Measurements from ENCODE around the gene HAP1.

HAP1 gene

GRCh38 chr17:41738077-41738800 is 3.8 kb upstream of the HAP1 start:
- Histone ChIP-seq H3K4me1 (ENCODE audit: control insufficient read depth, insufficient read depth, low read length) (peaks cover 7% of the 10 kb centered on the region), H3K9me3 (ENCODE audit: control insufficient read depth, insufficient read depth, low read length) (no peaks in the 10 kb centered on the region), H3K27ac (ENCODE audit: low read depth, low read length) (no peak overlapping the region), H3K36me3 (ENCODE audit: control insufficient read depth, insufficient read depth, low read length) (no peaks in the 10 kb centered on the region), H3K4me3 (ENCODE audit: low read depth, low read length) (no peak overlapping the region), H3K27me3 (ENCODE audit: control insufficient read depth, insufficient read depth, low read length) (peaks cover 46% of the 10 kb centered on the region), H3K9ac (ENCODE audit: low read depth, low read length) (peak overlapping the region; percentile 58)

- Histone ChIP-seq H3K9me3 (ENCODE audit: control insufficient read depth, insufficient read depth, low read length) (no peaks in the 10 kb centered on the region), H3K27ac (ENCODE audit: low read depth, low read length) (no peak overlapping the region), H3K4me3 (ENCODE audit: low read depth, low read length) (no peak overlapping the region), H3K4me1 (ENCODE audit: control insufficient read depth, insufficient read depth, low read length) (peaks cover 7% of the 10 kb centered on the region), H3K36me3 (ENCODE audit: control insufficient read depth, insufficient read depth, low read length) (no peaks in the 10 kb centered on the region), H3K9ac (ENCODE audit: low read depth, low read length) (no peak overlapping the region), H3K27me3 (ENCODE audit: control insufficient read depth, insufficient read depth, low read length) (peaks cover 52% of the 10 kb centered on the region)
Measured at GRCh38 chr17:41737680-41738023, 3.2 kb upstream of the HAP1 start.

- no peak overlapping the region for H3K9ac ChIP-seq (ENCODE audit: low read depth, low read length)
- no peaks in the 10 kb centered on the region for H3K9me3 ChIP-seq (ENCODE audit: control insufficient read depth, insufficient read depth, low read length)
- H3K36me3 ChIP-seq (ENCODE audit: control insufficient read depth, insufficient read depth, low read length): no peaks in the 10 kb centered on the region
- H3K27me3 ChIP-seq (ENCODE audit: control insufficient read depth, insufficient read depth, low read length): peaks cover 57% of the 10 kb centered on the region
- H3K4me3 ChIP-seq (ENCODE audit: low read depth, low read length): no peak overlapping the region
- no peak overlapping the region for H3K27ac ChIP-seq (ENCODE audit: low read depth, low read length)
- peaks cover 7% of the 10 kb centered on the region for H3K4me1 ChIP-seq (ENCODE audit: control insufficient read depth, insufficient read depth, low read length)
Measured at GRCh38 chr17:41736983-41737679, 2.7 kb upstream of the HAP1 start.

- H3K27ac ChIP-seq (ENCODE audit: low read depth, low read length): no peak overlapping the region
- peaks cover 7% of the 10 kb centered on the region for H3K4me1 ChIP-seq (ENCODE audit: control insufficient read depth, insufficient read depth, low read length)
- no peaks in the 10 kb centered on the region for H3K36me3 ChIP-seq (ENCODE audit: control insufficient read depth, insufficient read depth, low read length)
- H3K4me3 ChIP-seq (ENCODE audit: low read depth, low read length): no peak overlapping the region
- no peak overlapping the region for H3K9ac ChIP-seq (ENCODE audit: low read depth, low read length)
- H3K27me3 ChIP-seq (ENCODE audit: control insufficient read depth, insufficient read depth, low read length): peaks cover 70% of the 10 kb centered on the region
- H3K9me3 ChIP-seq (ENCODE audit: control insufficient read depth, insufficient read depth, low read length): no peaks in the 10 kb centered on the region
Measured at GRCh38 chr17:41735744-41736143, 1.3 kb upstream of the HAP1 start.

- Histone ChIP-seq H3K9me3 (ENCODE audit: control insufficient read depth, insufficient read depth, low read length) (no peaks in the 10 kb centered on the region), H3K4me1 (ENCODE audit: control insufficient read depth, insufficient read depth, low read length) (peaks cover 7% of the 10 kb centered on the region), H3K36me3 (ENCODE audit: control insufficient read depth, insufficient read depth, low read length) (no peaks in the 10 kb centered on the region), H3K4me3 (ENCODE audit: low read depth, low read length) (peak overlapping the region; percentile 81), H3K27me3 (ENCODE audit: control insufficient read depth, insufficient read depth, low read length) (peaks cover 73% of the 10 kb centered on the region), H3K27ac (ENCODE audit: low read depth, low read length) (no peak overlapping the region), H3K9ac (ENCODE audit: low read depth, low read length) (peak overlapping the region; percentile 97)
Measured at GRCh38 chr17:41734949-41735313, 488 bp upstream of the HAP1 start.

GRCh38 chr17:41733348-41734138 is 900 bp downstream of the HAP1 start:
- Histone ChIP-seq H3K9me3 (ENCODE audit: control insufficient read depth, insufficient read depth, low read length) (no peaks in the 10 kb centered on the region), H3K36me3 (ENCODE audit: control insufficient read depth, insufficient read depth, low read length) (no peaks in the 10 kb centered on the region), H3K9ac (ENCODE audit: low read depth, low read length) (no peak overlapping the region), H3K4me3 (ENCODE audit: low read depth, low read length) (peak overlapping the region; percentile 81), H3K27ac (ENCODE audit: low read depth, low read length) (no peak overlapping the region), H3K4me1 (ENCODE audit: control insufficient read depth, insufficient read depth, low read length) (peaks cover 4% of the 10 kb centered on the region), H3K27me3 (ENCODE audit: control insufficient read depth, insufficient read depth, low read length) (peaks cover 73% of the 10 kb centered on the region)

GRCh38 chr17:41731836-41732235 is 2.6 kb downstream of the HAP1 start:
- Histone ChIP-seq H3K4me3 (ENCODE audit: low read depth, low read length) (no peak overlapping the region), H3K27ac (ENCODE audit: low read depth, low read length) (no peak overlapping the region), H3K4me1 (ENCODE audit: control insufficient read depth, insufficient read depth, low read length) (no peaks in the 10 kb centered on the region), H3K9ac (ENCODE audit: low read depth, low read length) (no peak overlapping the region), H3K27me3 (ENCODE audit: control insufficient read depth, insufficient read depth, low read length) (peaks cover 63% of the 10 kb centered on the region), H3K9me3 (ENCODE audit: control insufficient read depth, insufficient read depth, low read length) (no peaks in the 10 kb centered on the region), H3K36me3 (ENCODE audit: control insufficient read depth, insufficient read depth, low read length) (no peaks in the 10 kb centered on the region)

- no peak overlapping the region for H3K4me3 ChIP-seq (ENCODE audit: low read depth, low read length)
- H3K27ac ChIP-seq (ENCODE audit: low read depth, low read length): no peak overlapping the region
- H3K36me3 ChIP-seq (ENCODE audit: control insufficient read depth, insufficient read depth, low read length): no peaks in the 10 kb centered on the region
- H3K27me3 ChIP-seq (ENCODE audit: control insufficient read depth, insufficient read depth, low read length): peaks cover 50% of the 10 kb centered on the region
- no peaks in the 10 kb centered on the region for H3K4me1 ChIP-seq (ENCODE audit: control insufficient read depth, insufficient read depth, low read length)
- no peaks in the 10 kb centered on the region for H3K9me3 ChIP-seq (ENCODE audit: control insufficient read depth, insufficient read depth, low read length)
- H3K9ac ChIP-seq (ENCODE audit: low read depth, low read length): no peak overlapping the region
Measured at GRCh38 chr17:41730479-41730878, 4.0 kb downstream of the HAP1 start.

GRCh38 chr17:41728056-41728455 is 6.4 kb downstream of the HAP1 start:
- peaks cover 26% of the 10 kb centered on the region for H3K27me3 ChIP-seq (ENCODE audit: control insufficient read depth, insufficient read depth, low read length)
- H3K27ac ChIP-seq (ENCODE audit: low read depth, low read length): no peak overlapping the region
- no peaks in the 10 kb centered on the region for H3K9me3 ChIP-seq (ENCODE audit: control insufficient read depth, insufficient read depth, low read length)
- H3K4me3 ChIP-seq (ENCODE audit: low read depth, low read length): no peak overlapping the region
- H3K9ac ChIP-seq (ENCODE audit: low read depth, low read length): no peak overlapping the region
- H3K4me1 ChIP-seq (ENCODE audit: control insufficient read depth, insufficient read depth, low read length): no peaks in the 10 kb centered on the region
- no peaks in the 10 kb centered on the region for H3K36me3 ChIP-seq (ENCODE audit: control insufficient read depth, insufficient read depth, low read length)

- H3K9ac ChIP-seq (ENCODE audit: low read depth, low read length): no peak overlapping the region
- H3K36me3 ChIP-seq (ENCODE audit: control insufficient read depth, insufficient read depth, low read length): no peaks in the 10 kb centered on the region
- no peaks in the 10 kb centered on the region for H3K4me1 ChIP-seq (ENCODE audit: control insufficient read depth, insufficient read depth, low read length)
- no peak overlapping the region for H3K4me3 ChIP-seq (ENCODE audit: low read depth, low read length)
- H3K9me3 ChIP-seq (ENCODE audit: control insufficient read depth, insufficient read depth, low read length): no peaks in the 10 kb centered on the region
- H3K27ac ChIP-seq (ENCODE audit: low read depth, low read length): no peak overlapping the region
- no peaks in the 10 kb centered on the region for H3K27me3 ChIP-seq (ENCODE audit: control insufficient read depth, insufficient read depth, low read length)
Measured at GRCh38 chr17:41725134-41725533, 9.3 kb downstream of the HAP1 start.

- no peak overlapping the region for H3K9ac ChIP-seq (ENCODE audit: low read depth, low read length)
- no peaks in the 10 kb centered on the region for H3K27me3 ChIP-seq (ENCODE audit: control insufficient read depth, insufficient read depth, low read length)
- H3K27ac ChIP-seq (ENCODE audit: low read depth, low read length): no peak overlapping the region
- H3K4me1 ChIP-seq (ENCODE audit: control insufficient read depth, insufficient read depth, low read length): no peaks in the 10 kb centered on the region
- H3K4me3 ChIP-seq (ENCODE audit: low read depth, low read length): no peak overlapping the region
- H3K36me3 ChIP-seq (ENCODE audit: control insufficient read depth, insufficient read depth, low read length): no peaks in the 10 kb centered on the region
- H3K9me3 ChIP-seq (ENCODE audit: control insufficient read depth, insufficient read depth, low read length): no peaks in the 10 kb centered on the region
Measured at GRCh38 chr17:41724476-41725050, 9.9 kb downstream of the HAP1 start.
